B cell (primary cell): ENCODE results near the gene DECR2. TPM values are rescaled to one million over a fixed set of nuclear protein-coding genes. Genes with fewer than 3 reads are reported as not detected.

ENCODE experiments used
- ATAC-seq: fragments of 200-7000 bp; cut with Tn5 transposase; one replicate; pipeline ENCODE4 v1.10.0; 2021; ENCODE audit warnings: low read depth, mild to moderate bottlenecking, moderate number of reproducible peaks, moderate library complexity
- CTCF ChIA-PET: fragments of 350-600 bp; sonication (Branson Sonifier 250); formaldehyde crosslinking; loops from one replicate; lab custom pipeline; 2021; ENCODE audit warnings: antibody characterized with exemption, inconsistent platforms; lab: Charles Lee
- POLR2A ChIA-PET: fragments of 350-600 bp; sonication (Branson Sonifier 250); formaldehyde crosslinking; loops from one replicate; lab custom pipeline; 2021; ENCODE audit warnings: antibody characterized with exemption; lab: Charles Lee
- DNase-seq: peaks from one replicate; pipeline ENCODE4 v3.0.0; 2013
- H2AFZ ChIP-seq: 2 replicates; pipeline ENCODE4 v1.6.1; 2012; ENCODE audit warnings: mild to moderate bottlenecking, low read depth, low read length; ENCODE audit not compliant: insufficient read depth, poor library complexity, severe bottlenecking
- H3K27ac ChIP-seq, 2 donors: 1 replicate in 1 of 2; 2 replicates in 1 of 2; pipeline ENCODE4 v1.5.1; 2012 to 2013; ENCODE audit warnings: low read length in 2 of 2, mild to moderate bottlenecking in 2 of 2, moderate library complexity in 1 of 2
- H3K27me3 ChIP-seq, 4 experiments: fragments of 200-600 bp in 1 of 4; sonication (generic) in 1 of 4; replicated peaks in 1 of 4; 1 replicate in 2 of 4; 2 replicates in 2 of 4; pipeline versions ENCODE4 v1.6.1 to v1.7.0; 2013 to 2016; ENCODE audit warnings: low read length in 3 of 4, mild to moderate bottlenecking in 2 of 4, mixed read lengths in 1 of 4, moderate library complexity in 1 of 4; ENCODE audit not compliant: insufficient read depth in 4 of 4, control insufficient read depth in 3 of 4; ENCODE audit errors: control extremely low read depth in 1 of 4
- H3K36me3 ChIP-seq, 2 experiments: replicated peaks in 1 of 2; 1 replicate in 1 of 2; 2 replicates in 1 of 2; pipeline versions ENCODE4 v1.6.1 to v1.7.1; 2013; ENCODE audit warnings: low read length in 1 of 2; ENCODE audit not compliant: insufficient read depth in 2 of 2, control insufficient read depth in 1 of 2; ENCODE audit errors: control extremely low read depth in 1 of 2, extremely low read depth in 1 of 2
- H3K4me1 ChIP-seq, 2 donors: fragments of 200-600 bp in 1 of 2; sonication (generic) in 1 of 2; 1 replicate in 1 of 2; 2 replicates in 1 of 2; pipeline versions ENCODE4 v1.5.1 to v1.6.1; 2013 to 2017; ENCODE audit warnings: low read length in 2 of 2; ENCODE audit not compliant: control insufficient read depth in 2 of 2, insufficient read depth in 2 of 2
- H3K4me2 ChIP-seq: replicated peaks from 2 replicates; pipeline ENCODE3; 2012; ENCODE audit warnings: mild to moderate bottlenecking, low read depth, low read length; ENCODE audit not compliant: poor library complexity, severe bottlenecking
- H3K4me3 ChIP-seq, 5 experiments: fragments of 200-600 bp in 1 of 5; sonication (generic) in 1 of 5; 1 replicate in 3 of 5; 2 replicates in 2 of 5; pipeline versions ENCODE4 v1.5.1 to v1.7.0; 2011 to 2016; ENCODE audit warnings: low read length in 4 of 5, mild to moderate bottlenecking in 4 of 5, low read depth in 2 of 5, control low read depth in 1 of 5, moderate library complexity in 1 of 5; ENCODE audit not compliant: insufficient read depth in 1 of 5; ENCODE audit errors: control extremely low read depth in 1 of 5, extremely low read depth in 1 of 5
- H3K79me2 ChIP-seq: fragments of 200-600 bp; sonication (generic); one replicate; pipeline ENCODE4 v1.6.0; 2016; ENCODE audit warnings: low read length; ENCODE audit not compliant: control insufficient read depth, insufficient read depth
- H3K9ac ChIP-seq: fragments of 200-600 bp; sonication (generic); 2 replicates; pipeline ENCODE4 v1.6.1; 2017; ENCODE audit warnings: mild to moderate bottlenecking, low read length, moderate library complexity
- H3K9me3 ChIP-seq, 3 donors: one replicate each; pipeline versions ENCODE4 v1.6.1 to v1.7.1; 2013; ENCODE audit warnings: low read length in 2 of 3; ENCODE audit not compliant: control insufficient read depth in 2 of 3, insufficient read depth in 1 of 3; ENCODE audit errors: control extremely low read depth in 1 of 3
- H4K20me1 ChIP-seq: 2 replicates; pipeline ENCODE4 v1.6.0; 2012; ENCODE audit warnings: mild to moderate bottlenecking, low read length; ENCODE audit not compliant: insufficient read depth, control insufficient read depth, poor library complexity, severe bottlenecking
- H3K27ac Mint-ChIP-seq: one replicate; pipeline ENCODE4 v1.8.0; 2021; ENCODE audit warnings: mixed read lengths
- H3K27me3 Mint-ChIP-seq: one replicate; pipeline ENCODE4 v1.8.0; 2021; ENCODE audit warnings: mixed read lengths
- H3K4me1 Mint-ChIP-seq: one replicate; pipeline ENCODE4 v1.8.0; 2021; ENCODE audit warnings: mixed read lengths
- H3K4me3 Mint-ChIP-seq: one replicate; pipeline ENCODE4 v1.8.0; 2021; ENCODE audit warnings: mixed read lengths
- H3K9me3 Mint-ChIP-seq: one replicate; pipeline ENCODE4 v1.8.0; 2022; ENCODE audit warnings: mixed read lengths; ENCODE audit not compliant: insufficient read depth
- CTCF ChIP-seq: fragments of 200-600 bp; IDR thresholded peaks from one replicate; pipeline ENCODE4 v1.8.0; 2022; ENCODE audit warnings: antibody characterized with exemption, mild to moderate bottlenecking
- EZH2 ChIP-seq: IDR thresholded peaks from 2 replicates; pipeline ENCODE4 v1.6.1; 2012; ENCODE audit warnings: borderline replicate concordance, low read depth, mild to moderate bottlenecking, moderate library complexity, low read length; ENCODE audit not compliant: insufficient read depth, poor library complexity, severe bottlenecking
- WGBS: methylation state at CpG from one replicate; pipeline ENCODE4 v1.1.5; 2013; ENCODE audit warnings: missing lambda C conversion rate; ENCODE audit not compliant: insufficient coverage; 5-methylcytosine and 5-hydroxymethylcytosine counted together
- intact Hi-C: fragments of 100-400 bp; cut with micrococcal nuclease; formaldehyde crosslinking; loops from one replicate; pipeline ENCODE4 v1.10.0; 2022
- polyA plus RNA-seq: library from polyadenylated mRNA; depleted of rRNA; stranded (reverse); fragments of >200 nt; gene quantifications from 2 replicates; pipeline ENCODE4 v1.2.3, GENCODE V29; 2012
- total RNA-seq, 2 donors: library from RNA; stranded (reverse); fragments of 120-200 nt in 1 of 2; gene quantifications; 1 replicate in 1 of 2; 2 replicates in 1 of 2; pipeline versions ENCODE4 v1.2.3 to v1.2.4, GENCODE V29; 2013 to 2022

Gene DECR2
- total and polyA plus RNA-seq, 2 donors (not counting 1 experiment from before 2014, with no cell fraction given), result 11.0 to 16.3 TPM

GRCh38 chr16:375212-375611 is 26.5 kb upstream of the DECR2 start:
- Mint-ChIP-seq H3K4me1 (peaks cover 13% of the 10 kb centered on the region), H3K27ac (no peak overlapping the region), H3K4me3 (no peak overlapping the region), H3K9me3 (no peaks in the 10 kb centered on the region), H3K27me3 (no peaks in the 10 kb centered on the region)
- H2AFZ ChIP-seq, result no peak overlapping the region
- H3K9me3 ChIP-seq, result no peaks in the 10 kb centered on the region
- CTCF ChIA-PET, result interaction anchor here (1.1 kb wide), 1 partner anchor 13 kb away, joined by 3 read pairs; no protein-coding TSS in a partner anchor
- H3K9ac ChIP-seq, result no peak overlapping the region
- peaks cover 0 to 34% of the 10 kb centered on the region in 2 experiments for H3K36me3 ChIP-seq
- TF ChIP-seq EZH2, result no peak
- TF ChIP-seq CTCF, result no peak
- no peaks in the 10 kb centered on the region for H3K27me3 ChIP-seq
- peaks cover 8% of the 10 kb centered on the region for H4K20me1 ChIP-seq
- POLR2A ChIA-PET, result interaction anchor here (0.6 to 0.7 kb wide), 2 partner anchors 22 to 218 kb away, joined by 4 read pairs; no protein-coding TSS in a partner anchor
- no peak overlapping the region for H3K4me2 ChIP-seq
- intact Hi-C loops, result no loop called here
- no peak overlapping the region for H3K27ac ChIP-seq
- H3K4me3 ChIP-seq, result no peak overlapping the region
- 96% methylated on average over 16 of the region's 23 CpGs for WGBS
- H3K4me1 ChIP-seq, result peaks cover 6 to 12% of the 10 kb centered on the region in 2 donors
- H3K79me2 ChIP-seq, result peaks cover 19% of the 10 kb centered on the region
- DNase-seq (no peak), ATAC-seq (no peak)

- peaks cover 0 to 34% of the 10 kb centered on the region in 2 experiments for H3K36me3 ChIP-seq
- Mint-ChIP-seq H3K9me3 (no peaks in the 10 kb centered on the region), H3K4me1 (peaks cover 5% of the 10 kb centered on the region), H3K27ac (no peak overlapping the region), H3K4me3 (no peak overlapping the region), H3K27me3 (no peaks in the 10 kb centered on the region)
- H3K9me3 ChIP-seq, result no peaks in the 10 kb centered on the region
- H3K9ac ChIP-seq, result no peak overlapping the region
- H4K20me1 ChIP-seq, result peaks cover 17% of the 10 kb centered on the region
- no peaks in the 10 kb centered on the region for H3K27me3 ChIP-seq
- ChIA-PET CTCF (no interaction called here), POLR2A (no interaction called here)
- H3K4me1 ChIP-seq, result peaks cover 5 to 15% of the 10 kb centered on the region in 2 donors
- no peak overlapping the region for H3K4me3 ChIP-seq
- intact Hi-C loops, result no loop called here
- TF ChIP-seq EZH2, result no peak
- no peak for TF ChIP-seq CTCF
- ATAC-seq, result no peak
- H2AFZ ChIP-seq, result no peak overlapping the region
- H3K4me2 ChIP-seq, result no peak overlapping the region
- 97% methylated on average over 44 of the region's 44 CpGs for WGBS
- H3K79me2 ChIP-seq, result peaks cover 29% of the 10 kb centered on the region
- DNase-seq, result no peak
- H3K27ac ChIP-seq, result no peak overlapping the region
Measured at GRCh38 chr16:375927-376816, 25.5 kb upstream of the DECR2 start.
